Neural crest cell (in vitro differentiated cells): ENCODE data around the gene NFAM1. TPM values are rescaled to one million over a fixed set of nuclear protein-coding genes. Genes with fewer than 3 reads are reported as not detected.

Experiments used
- DNase-seq: peaks from one replicate; pipeline ENCODE4 v3.0.0; 2021; ENCODE audit warnings: low read depth, mixed read lengths, low spot score
- H3K27ac Mint-ChIP-seq: one replicate; pipeline ENCODE4 v1.8.0; 2021; ENCODE audit warnings: mild to moderate bottlenecking, mixed read lengths; ENCODE audit not compliant: unreplicated experiment
- H3K27me3 Mint-ChIP-seq: 2 replicates; pipeline ENCODE4 v1.8.0; 2021; ENCODE audit warnings: low read depth, mild to moderate bottlenecking, mixed read lengths
- H3K36me3 Mint-ChIP-seq: 2 replicates; pipeline ENCODE4 v1.8.0; 2021; ENCODE audit warnings: low read depth, mild to moderate bottlenecking, mixed read lengths
- H3K4me1 Mint-ChIP-seq: 2 replicates; pipeline ENCODE4 v1.8.0; 2021; ENCODE audit warnings: mixed read lengths
- H3K4me3 Mint-ChIP-seq: one replicate; pipeline ENCODE4 v1.8.0; 2021; ENCODE audit warnings: mild to moderate bottlenecking, mixed read lengths
- H3K9me3 Mint-ChIP-seq: 2 replicates; pipeline ENCODE4 v1.8.0; 2021; ENCODE audit warnings: mixed read lengths
- CTCF ChIP-seq: fragments of 200-600 bp; sonication (generic); conservative IDR thresholded peaks from 2 replicates; pipeline ENCODE4 v1.5.0; 2021; ENCODE audit warnings: antibody characterized with exemption, mild to moderate bottlenecking
- total RNA-seq: library from RNA; stranded (reverse); gene quantifications from 2 replicates; pipeline ENCODE4 v1.2.1, GENCODE V29; 2021

The NFAM1 gene
- total RNA-seq, 1 donor from 2014 or later, result 0.07 TPM

- H3K36me3 Mint-ChIP-seq, result no peaks in the 10 kb centered on the region
- no peak for TF ChIP-seq CTCF
- DNase-seq, result no peak
- no peak overlapping the region for H3K27ac Mint-ChIP-seq
- no peak overlapping the region for H3K4me3 Mint-ChIP-seq
- H3K9me3 Mint-ChIP-seq, result no peaks in the 10 kb centered on the region
- H3K4me1 Mint-ChIP-seq, result peaks cover 3% of the 10 kb centered on the region
- H3K27me3 Mint-ChIP-seq, result peaks cover 4% of the 10 kb centered on the region
These were observed 30.5 kb downstream of the NFAM1 start for GRCh38 chr22:42401535-42402334.

- Mint-ChIP-seq H3K27me3 (no peaks in the 10 kb centered on the region), H3K4me3 (no peak overlapping the region), H3K9me3 (no peaks in the 10 kb centered on the region), H3K36me3 (no peaks in the 10 kb centered on the region), H3K27ac (no peak overlapping the region), H3K4me1 (no peaks in the 10 kb centered on the region)
- DNase-seq, result no peak
- TF ChIP-seq CTCF, result no peak
These were observed 31.2 kb downstream of the NFAM1 start for GRCh38 chr22:42400811-42401534.

- H3K36me3 Mint-ChIP-seq, result no peaks in the 10 kb centered on the region
- no peaks in the 10 kb centered on the region for H3K9me3 Mint-ChIP-seq
- H3K4me3 Mint-ChIP-seq, result no peak overlapping the region
- peak overlapping the region; percentile 81 for H3K27ac Mint-ChIP-seq
- no peak for TF ChIP-seq CTCF
- H3K4me1 Mint-ChIP-seq, result no peaks in the 10 kb centered on the region
- no peak for DNase-seq
- no peaks in the 10 kb centered on the region for H3K27me3 Mint-ChIP-seq
These were observed 32.6 kb downstream of the NFAM1 start for GRCh38 chr22:42399315-42400271.

- Mint-ChIP-seq H3K4me1 (no peaks in the 10 kb centered on the region), H3K27me3 (no peaks in the 10 kb centered on the region), H3K27ac (no peak overlapping the region), H3K36me3 (no peaks in the 10 kb centered on the region), H3K4me3 (no peak overlapping the region), H3K9me3 (no peaks in the 10 kb centered on the region)
- no peak for TF ChIP-seq CTCF
- DNase-seq, result no peak
These were observed 34.6 kb downstream of the NFAM1 start for GRCh38 chr22:42397332-42398249.
